ENCODE measurements around the gene CST7.

Gene CST7

GRCh38 chr20:25005220-25005619 is 56.2 kb downstream of the CST7 start:
- DNase-seq (ENCODE audit: low read depth) = no peak

GRCh38 chr20:25005661-25006060 is 56.6 kb downstream of the CST7 start:
- DNase-seq (ENCODE audit: low read depth) = no peak

GRCh38 chr20:25006431-25007167 is 57.5 kb downstream of the CST7 start:
- no peak for DNase-seq (ENCODE audit: low read depth)

GRCh38 chr20:25007491-25008305 is 58.6 kb downstream of the CST7 start:
- DNase-seq (ENCODE audit: low read depth) = no peak

GRCh38 chr20:25008388-25009217 is 59.5 kb downstream of the CST7 start:
- DNase-seq (ENCODE audit: low read depth) = no peak
